Panc1 (cell line): ENCODE results near the gene PHF23.

Experiments
- SIN3A ChIP-seq: IDR thresholded peaks from 2 replicates; pipeline ENCODE4 v1.6.1; 2012; ENCODE audit warnings: low read depth, mild to moderate bottlenecking, low read length, moderate library complexity, borderline replicate concordance; ENCODE audit not compliant: insufficient read depth
- TF ChIP-seq, protein P1 (sequence below): fragments of 450-650 bp; IDR thresholded peaks from 2 replicates; pipeline ENCODE4 v1.5.1; 2017; ENCODE audit warnings: mild to moderate bottlenecking
- TF ChIP-seq, protein P2 (sequence below), 2 experiments: IDR thresholded peaks; 2 replicates each; pipeline ENCODE4 v1.6.1; 2011 to 2012; ENCODE audit warnings: low read depth in 2 of 2, control low read depth in 1 of 2, low read length in 1 of 2, mild to moderate bottlenecking in 1 of 2, moderate library complexity in 1 of 2; ENCODE audit not compliant: insufficient read depth in 1 of 2

DNA sequence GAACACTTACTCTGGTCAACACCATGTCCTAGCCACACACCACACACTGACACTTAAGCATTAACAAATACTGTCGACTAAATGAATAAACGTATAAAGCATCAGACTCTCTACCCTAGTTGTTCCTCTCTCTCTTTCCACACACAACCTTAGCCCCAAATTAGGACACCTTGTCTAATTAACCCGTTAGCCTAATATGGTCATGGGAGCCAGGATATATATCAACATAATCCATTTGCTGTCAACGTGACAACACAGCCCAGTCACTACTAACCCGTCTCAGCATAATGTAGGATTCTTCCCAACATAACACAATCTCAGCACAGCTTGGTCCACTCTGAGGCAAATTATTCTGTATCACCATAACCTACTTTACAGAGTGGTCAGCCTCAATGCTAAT lies 7.1 kb downstream of the PHF23 start:
- TF ChIP-seq, protein P1, sequence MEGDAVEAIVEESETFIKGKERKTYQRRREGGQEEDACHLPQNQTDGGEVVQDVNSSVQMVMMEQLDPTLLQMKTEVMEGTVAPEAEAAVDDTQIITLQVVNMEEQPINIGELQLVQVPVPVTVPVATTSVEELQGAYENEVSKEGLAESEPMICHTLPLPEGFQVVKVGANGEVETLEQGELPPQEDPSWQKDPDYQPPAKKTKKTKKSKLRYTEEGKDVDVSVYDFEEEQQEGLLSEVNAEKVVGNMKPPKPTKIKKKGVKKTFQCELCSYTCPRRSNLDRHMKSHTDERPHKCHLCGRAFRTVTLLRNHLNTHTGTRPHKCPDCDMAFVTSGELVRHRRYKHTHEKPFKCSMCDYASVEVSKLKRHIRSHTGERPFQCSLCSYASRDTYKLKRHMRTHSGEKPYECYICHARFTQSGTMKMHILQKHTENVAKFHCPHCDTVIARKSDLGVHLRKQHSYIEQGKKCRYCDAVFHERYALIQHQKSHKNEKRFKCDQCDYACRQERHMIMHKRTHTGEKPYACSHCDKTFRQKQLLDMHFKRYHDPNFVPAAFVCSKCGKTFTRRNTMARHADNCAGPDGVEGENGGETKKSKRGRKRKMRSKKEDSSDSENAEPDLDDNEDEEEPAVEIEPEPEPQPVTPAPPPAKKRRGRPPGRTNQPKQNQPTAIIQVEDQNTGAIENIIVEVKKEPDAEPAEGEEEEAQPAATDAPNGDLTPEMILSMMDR: no peak
- TF ChIP-seq, protein P2, sequence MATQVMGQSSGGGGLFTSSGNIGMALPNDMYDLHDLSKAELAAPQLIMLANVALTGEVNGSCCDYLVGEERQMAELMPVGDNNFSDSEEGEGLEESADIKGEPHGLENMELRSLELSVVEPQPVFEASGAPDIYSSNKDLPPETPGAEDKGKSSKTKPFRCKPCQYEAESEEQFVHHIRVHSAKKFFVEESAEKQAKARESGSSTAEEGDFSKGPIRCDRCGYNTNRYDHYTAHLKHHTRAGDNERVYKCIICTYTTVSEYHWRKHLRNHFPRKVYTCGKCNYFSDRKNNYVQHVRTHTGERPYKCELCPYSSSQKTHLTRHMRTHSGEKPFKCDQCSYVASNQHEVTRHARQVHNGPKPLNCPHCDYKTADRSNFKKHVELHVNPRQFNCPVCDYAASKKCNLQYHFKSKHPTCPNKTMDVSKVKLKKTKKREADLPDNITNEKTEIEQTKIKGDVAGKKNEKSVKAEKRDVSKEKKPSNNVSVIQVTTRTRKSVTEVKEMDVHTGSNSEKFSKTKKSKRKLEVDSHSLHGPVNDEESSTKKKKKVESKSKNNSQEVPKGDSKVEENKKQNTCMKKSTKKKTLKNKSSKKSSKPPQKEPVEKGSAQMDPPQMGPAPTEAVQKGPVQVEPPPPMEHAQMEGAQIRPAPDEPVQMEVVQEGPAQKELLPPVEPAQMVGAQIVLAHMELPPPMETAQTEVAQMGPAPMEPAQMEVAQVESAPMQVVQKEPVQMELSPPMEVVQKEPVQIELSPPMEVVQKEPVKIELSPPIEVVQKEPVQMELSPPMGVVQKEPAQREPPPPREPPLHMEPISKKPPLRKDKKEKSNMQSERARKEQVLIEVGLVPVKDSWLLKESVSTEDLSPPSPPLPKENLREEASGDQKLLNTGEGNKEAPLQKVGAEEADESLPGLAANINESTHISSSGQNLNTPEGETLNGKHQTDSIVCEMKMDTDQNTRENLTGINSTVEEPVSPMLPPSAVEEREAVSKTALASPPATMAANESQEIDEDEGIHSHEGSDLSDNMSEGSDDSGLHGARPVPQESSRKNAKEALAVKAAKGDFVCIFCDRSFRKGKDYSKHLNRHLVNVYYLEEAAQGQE (IDR thresholded peaks at IDR 0.05; ENCODE audit: insufficient read depth in 1 of 2, low read depth in 2 of 2, low read length in 1 of 2): no peak
- no peak for TF ChIP-seq SIN3A
